Effector memory CD4-positive, alpha-beta T cell (primary cell): ENCODE data around the gene XG.
"Not testable (repeated sequence)": the region's sequence is repeated elsewhere in the genome, so short reads cannot be mapped to it uniquely, and the experiment has no call there.

ENCODE experiments used
- DNase-seq, 3 donors: peaks; one replicate each; pipeline ENCODE4 v3.0.0-alpha.2; 2020
- H3K27ac ChIP-seq: 2 replicates; pipeline ENCODE4 v1.7.0; 2013; ENCODE audit warnings: mild to moderate bottlenecking, low read length, moderate library complexity; ENCODE audit not compliant: insufficient read depth, poor library complexity, severe bottlenecking
- H3K27me3 ChIP-seq: replicated peaks from 2 replicates; pipeline ENCODE4 v1.7.0; 2013; ENCODE audit warnings: mild to moderate bottlenecking, low read length; ENCODE audit not compliant: insufficient read depth, control insufficient read depth, poor library complexity, severe bottlenecking
- H3K36me3 ChIP-seq: 2 replicates; pipeline ENCODE4 v1.7.0; 2013; ENCODE audit warnings: mild to moderate bottlenecking, low read length, moderate library complexity; ENCODE audit not compliant: control insufficient read depth, insufficient read depth
- H3K4me1 ChIP-seq: 2 replicates; pipeline ENCODE4 v1.7.0; 2013; ENCODE audit warnings: low read length, mild to moderate bottlenecking; ENCODE audit not compliant: control insufficient read depth, insufficient read depth, poor library complexity, severe bottlenecking
- H3K4me3 ChIP-seq: 2 replicates; pipeline ENCODE4 v1.7.0; 2013; ENCODE audit warnings: low read length, low read depth, mild to moderate bottlenecking; ENCODE audit not compliant: insufficient read depth, poor library complexity, severe bottlenecking
- H3K9me3 ChIP-seq: 2 replicates; pipeline ENCODE4 v1.7.0; 2013; ENCODE audit warnings: mild to moderate bottlenecking, low read length, moderate library complexity; ENCODE audit not compliant: control insufficient read depth

Gene XG

DNA sequence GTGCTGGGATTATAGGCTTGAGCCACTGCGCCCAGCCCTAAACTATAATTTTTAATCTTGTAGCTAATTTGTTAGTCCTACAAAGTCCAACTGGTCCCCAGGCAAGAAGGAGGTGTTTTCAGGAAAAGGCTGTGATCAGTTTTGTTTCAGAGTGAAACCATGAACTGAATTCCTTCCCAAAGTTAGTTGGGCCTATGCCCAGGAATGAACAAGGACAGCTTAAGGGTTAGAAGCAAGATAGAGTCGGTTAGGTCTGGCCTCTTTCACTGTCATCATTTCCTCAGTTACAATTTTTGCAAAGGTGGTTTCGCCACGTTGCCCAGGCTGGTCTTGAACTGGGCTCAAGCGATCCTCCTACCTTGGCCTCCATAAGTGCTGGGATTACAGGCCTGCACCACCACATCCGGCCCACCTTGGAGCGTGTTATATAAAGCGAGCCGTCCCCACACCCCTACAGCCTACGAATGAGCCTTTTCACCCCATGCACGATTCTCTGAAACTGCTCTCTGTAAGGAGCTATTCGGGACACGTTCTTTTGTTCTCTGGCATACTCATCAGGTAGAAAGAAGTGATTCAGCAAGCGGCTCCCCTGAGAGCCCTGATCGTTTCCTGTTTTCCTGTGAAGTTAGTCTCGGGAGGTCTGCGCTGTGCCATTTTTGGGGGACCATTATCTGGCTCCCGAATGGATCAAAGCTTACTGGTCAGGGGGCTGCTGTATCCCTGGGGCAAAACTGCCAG lies 52.4 kb downstream of the XG start:
- not testable (repeated sequence) for H3K4me1 ChIP-seq, H3K4me3 ChIP-seq, H3K27me3 ChIP-seq, H3K27ac ChIP-seq, H3K9me3 ChIP-seq, H3K36me3 ChIP-seq, DNase-seq

DNA sequence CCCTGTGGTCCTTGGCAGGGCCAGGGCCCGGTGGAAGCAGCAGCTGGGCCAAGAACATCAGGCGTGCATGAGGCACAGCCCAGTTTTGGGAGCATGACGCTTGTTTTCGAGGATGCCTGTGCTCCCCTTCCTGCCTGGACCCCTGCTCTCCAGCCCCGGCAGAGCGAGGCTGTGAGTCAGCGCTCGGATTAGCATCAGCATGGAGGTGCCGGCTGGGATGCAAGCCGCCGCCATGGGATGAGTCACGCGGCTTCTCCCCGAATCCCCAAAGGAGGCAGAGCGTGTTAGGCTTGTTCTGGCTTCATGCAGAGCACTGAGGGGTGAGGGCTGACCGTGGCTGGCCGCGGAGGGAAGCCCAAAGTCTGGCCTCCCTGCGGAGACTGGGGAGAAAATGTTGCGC lies 53.0 kb downstream of the XG start:
- H3K9me3 ChIP-seq, H3K27me3 ChIP-seq, H3K27ac ChIP-seq, H3K4me3 ChIP-seq, H3K4me1 ChIP-seq, H3K36me3 ChIP-seq, DNase-seq: not testable (repeated sequence)

DNA sequence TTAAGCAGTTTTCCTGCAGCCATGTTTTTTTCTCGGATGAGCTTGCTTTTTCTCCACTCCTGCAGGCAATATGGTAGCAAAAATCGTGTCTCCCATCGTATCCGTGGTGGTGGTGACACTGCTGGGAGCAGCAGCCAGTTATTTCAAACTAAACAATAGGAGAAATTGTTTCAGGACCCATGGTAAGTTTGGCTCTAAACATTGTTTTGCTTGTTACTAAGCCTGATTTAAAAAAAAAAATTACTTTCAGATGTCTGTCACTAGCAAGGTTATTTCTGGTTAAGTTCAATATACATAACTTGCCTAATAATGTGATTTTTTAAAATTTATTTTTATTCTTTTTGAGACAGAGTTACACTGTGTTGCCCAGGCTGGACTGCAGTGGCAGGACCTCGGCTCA lies 59.4 kb downstream of the XG start:
- no peak overlapping the region for H3K27ac ChIP-seq
- no peaks in the 10 kb centered on the region for H3K27me3 ChIP-seq
- H3K4me3 ChIP-seq, result no peak overlapping the region
- DNase-seq, result no peak
- no peaks in the 10 kb centered on the region for H3K4me1 ChIP-seq
- no peaks in the 10 kb centered on the region for H3K9me3 ChIP-seq
- no peaks in the 10 kb centered on the region for H3K36me3 ChIP-seq

DNA sequence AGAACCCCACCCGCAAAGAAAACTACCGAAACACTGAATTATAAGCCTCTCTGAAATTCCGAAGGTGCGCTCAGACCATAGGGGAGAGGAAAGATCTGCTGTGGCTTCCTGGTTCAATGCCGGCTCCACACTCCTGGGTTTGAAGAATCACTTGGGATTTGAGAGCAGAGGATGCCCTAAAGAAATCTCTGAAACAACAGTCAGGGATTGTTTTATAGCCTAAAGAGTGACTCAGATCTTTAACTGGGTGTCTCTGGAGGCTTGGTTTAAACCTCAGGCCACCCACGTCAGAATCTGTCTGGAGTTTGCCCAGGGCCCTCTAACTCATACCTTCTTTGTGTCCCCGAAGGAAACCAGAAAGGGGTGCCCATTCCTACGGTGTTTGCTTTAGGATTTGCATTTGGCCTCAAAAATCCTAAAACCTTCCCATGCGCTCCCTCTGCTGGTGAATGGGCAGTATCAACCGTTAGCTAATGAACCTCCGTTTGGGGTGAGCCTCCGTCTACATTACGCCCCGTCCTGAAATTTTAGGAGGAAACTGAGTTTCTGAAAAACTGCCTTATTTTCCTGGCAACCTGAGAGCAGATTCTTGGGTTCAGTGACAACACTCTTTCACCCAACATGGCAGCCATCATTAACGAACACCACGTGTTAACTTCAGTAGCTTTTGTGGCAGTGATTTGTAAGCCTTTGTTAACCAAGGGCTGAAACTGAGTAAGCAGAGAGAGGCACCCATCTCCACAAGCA lies 60.5 kb downstream of the XG start:
- H3K27me3 ChIP-seq, H3K4me3 ChIP-seq, H3K36me3 ChIP-seq, H3K27ac ChIP-seq, H3K9me3 ChIP-seq, H3K4me1 ChIP-seq: not testable (repeated sequence)
- peak in 2 of 3 donors; percentile 4 to 11 for DNase-seq

DNA sequence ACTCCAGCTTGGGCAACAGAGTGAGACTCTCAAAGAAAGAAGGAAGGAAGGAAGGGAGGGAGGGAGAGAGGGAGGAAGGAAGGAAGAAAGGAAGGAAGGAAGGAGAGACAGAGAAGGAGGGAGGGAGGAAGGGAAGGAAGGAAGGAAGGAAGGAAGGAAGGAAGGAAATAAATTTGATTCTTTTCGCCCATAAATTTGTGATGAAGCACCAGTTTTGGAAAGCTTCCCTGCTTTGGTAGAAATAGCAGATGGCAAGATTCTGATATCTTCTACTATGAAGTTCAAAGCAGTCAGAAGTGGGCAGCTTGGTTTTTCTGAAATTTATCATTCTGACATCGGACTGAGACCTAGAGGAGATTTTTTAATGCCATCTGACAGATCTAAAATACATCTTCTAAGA lies 65.2 kb downstream of the XG start:
- no peaks in the 10 kb centered on the region for H3K4me1 ChIP-seq
- H3K36me3 ChIP-seq, result no peaks in the 10 kb centered on the region
- H3K9me3 ChIP-seq, result no peaks in the 10 kb centered on the region
- no peak overlapping the region for H3K27ac ChIP-seq
- no peak for DNase-seq
- no peaks in the 10 kb centered on the region for H3K27me3 ChIP-seq
- H3K4me3 ChIP-seq, result no peak overlapping the region

DNA sequence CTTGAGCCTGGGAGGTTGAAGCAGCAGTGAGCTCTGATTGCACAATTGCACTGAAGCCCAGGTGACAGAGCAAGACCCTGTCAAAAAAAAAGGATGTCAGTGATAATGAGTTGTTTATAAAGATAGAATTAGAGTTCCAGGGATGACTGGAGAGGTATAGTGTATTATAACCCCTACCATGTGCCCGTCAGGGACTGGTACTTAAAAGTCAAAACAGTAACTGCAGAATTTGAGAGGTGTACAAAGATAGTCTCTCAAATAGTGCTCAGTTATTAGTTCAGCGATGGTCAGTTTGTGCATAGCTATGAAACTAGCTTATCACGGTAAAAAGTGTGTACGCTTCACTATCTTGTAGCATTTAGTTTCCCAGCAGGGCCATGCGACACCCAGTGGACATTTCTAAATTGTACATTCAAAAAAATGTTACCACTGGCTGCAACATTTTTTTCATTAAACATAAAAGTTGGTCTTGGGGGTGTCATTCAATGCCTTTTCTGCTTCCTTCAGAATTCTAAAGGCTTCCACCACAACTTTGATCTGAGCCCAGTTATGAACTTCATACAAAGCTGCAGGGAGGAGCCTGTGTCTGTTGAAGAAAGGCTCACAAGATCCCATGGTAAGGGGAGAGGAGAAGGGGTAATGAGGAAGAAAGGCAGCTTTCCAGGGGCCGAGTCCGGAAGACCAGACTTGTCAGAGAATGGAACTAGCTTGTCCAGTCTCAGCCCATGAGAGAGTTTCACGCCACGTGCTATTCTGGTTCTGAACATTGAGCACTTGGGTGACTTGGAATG lies 67.7 kb downstream of the XG start:
- H3K9me3 ChIP-seq, result no peaks in the 10 kb centered on the region
- H3K4me3 ChIP-seq, result no peak overlapping the region
- no peaks in the 10 kb centered on the region for H3K36me3 ChIP-seq
- H3K27ac ChIP-seq, result no peak overlapping the region
- H3K27me3 ChIP-seq, result no peaks in the 10 kb centered on the region
- no peaks in the 10 kb centered on the region for H3K4me1 ChIP-seq
- DNase-seq, result no peak

DNA sequence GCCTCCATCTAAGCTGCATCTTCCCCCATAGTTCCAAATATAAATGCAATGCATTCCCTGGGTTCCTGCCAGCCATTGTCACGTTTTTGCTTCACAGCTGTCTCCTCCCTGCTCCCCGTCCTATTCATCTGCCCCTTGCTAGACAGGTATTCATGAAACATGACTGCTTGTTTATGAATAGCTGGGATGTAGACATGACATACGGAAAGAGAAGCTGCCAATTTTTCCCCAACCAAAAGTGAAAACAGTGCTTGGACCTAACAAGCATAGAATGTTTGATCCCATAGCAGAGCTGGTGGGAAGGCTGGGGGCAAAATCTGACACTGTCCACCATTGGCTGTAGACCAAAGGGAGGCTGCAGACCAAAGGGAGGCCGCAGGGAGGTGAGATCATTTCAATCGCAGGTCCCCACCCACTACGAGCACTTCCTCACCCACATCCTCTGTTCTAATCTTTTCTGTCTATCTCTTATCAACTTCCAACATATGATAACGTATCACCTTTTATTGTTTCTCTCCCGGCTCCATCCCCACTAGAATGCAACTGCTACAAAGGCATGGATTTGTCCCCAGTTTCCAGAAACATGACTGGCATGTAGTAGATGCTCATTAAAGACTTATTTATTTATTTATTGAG lies 68.4 kb downstream of the XG start:
- no peak overlapping the region for H3K27ac ChIP-seq
- no peaks in the 10 kb centered on the region for H3K9me3 ChIP-seq
- H3K27me3 ChIP-seq, result no peaks in the 10 kb centered on the region
- no peaks in the 10 kb centered on the region for H3K4me1 ChIP-seq
- H3K36me3 ChIP-seq, result no peaks in the 10 kb centered on the region
- H3K4me3 ChIP-seq, result no peak overlapping the region
- no peak for DNase-seq

DNA sequence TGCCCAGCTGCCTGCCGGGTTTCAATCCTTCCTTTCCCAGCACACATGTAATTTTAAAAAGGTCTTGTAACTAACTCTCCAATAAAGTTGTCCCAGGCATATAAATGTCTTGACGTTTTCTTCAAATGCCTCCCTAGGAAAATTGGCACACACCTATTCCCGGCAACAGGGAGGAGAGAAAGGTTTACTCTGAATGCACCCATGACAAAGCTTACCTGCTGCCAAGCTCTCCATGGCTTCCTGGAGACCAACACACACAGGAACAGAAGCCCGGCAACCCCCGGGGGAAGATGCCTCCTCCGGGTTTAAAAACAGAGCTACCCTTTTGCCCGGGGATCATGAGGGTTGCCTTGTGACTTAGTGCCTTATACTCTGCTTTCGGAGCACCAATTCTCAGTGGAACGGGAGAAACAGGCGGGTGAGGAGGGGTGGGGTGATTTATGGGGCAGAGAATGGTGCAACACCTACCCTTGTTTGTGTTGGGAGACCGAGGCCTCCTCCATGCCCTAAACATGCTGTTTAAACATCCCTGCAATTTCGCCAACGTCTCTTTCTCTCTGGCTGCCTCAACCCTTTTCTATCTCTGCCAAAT lies 72.1 kb downstream of the XG start:
- DNase-seq, result no peak
- Histone ChIP-seq H3K36me3 (no peaks in the 10 kb centered on the region), H3K9me3 (no peaks in the 10 kb centered on the region), H3K4me3 (no peak overlapping the region), H3K27ac (no peak overlapping the region), H3K4me1 (no peaks in the 10 kb centered on the region), H3K27me3 (peaks cover 3% of the 10 kb centered on the region)

DNA sequence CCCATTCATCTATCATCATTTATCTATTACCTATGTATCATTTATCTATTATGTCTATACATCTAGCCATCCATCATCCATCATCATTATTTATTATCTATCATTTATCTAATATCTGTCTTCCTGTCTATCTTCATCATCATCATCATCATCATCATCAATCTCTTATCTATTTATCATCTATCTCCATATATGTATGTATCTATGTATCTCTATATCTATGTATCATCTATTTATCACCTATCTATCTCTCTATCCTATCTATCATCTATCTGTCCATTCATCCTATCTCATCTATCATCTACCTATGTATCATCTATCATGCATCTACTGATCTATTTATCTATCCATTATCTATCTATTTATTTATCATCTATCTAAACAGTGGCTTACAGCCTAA lies 73.0 kb downstream of the XG start:
- no peaks in the 10 kb centered on the region for H3K4me1 ChIP-seq
- H3K27ac ChIP-seq, result no peak overlapping the region
- no peak for DNase-seq
- H3K36me3 ChIP-seq, result no peaks in the 10 kb centered on the region
- H3K9me3 ChIP-seq, result no peaks in the 10 kb centered on the region
- H3K27me3 ChIP-seq, result peaks cover 13% of the 10 kb centered on the region
- H3K4me3 ChIP-seq, result no peak overlapping the region
